Neural cell (in vitro differentiated cells): ENCODE data around the gene CELA2A. TPM values are rescaled to one million over a fixed set of nuclear protein-coding genes. Genes with fewer than 3 reads are reported as not detected.
"Not testable (repeated sequence)": the region's sequence is repeated elsewhere in the genome, so short reads cannot be mapped to it uniquely, and the experiment has no call there.

Experiments
- H2AFZ ChIP-seq: fragments of 200-600, 300-800 bp; sonication (generic), shearing (Covaris generic); 2 replicates; pipeline ENCODE4 v1.6.0; 2014; ENCODE audit warnings: low read depth, mild to moderate bottlenecking, antibody characterized with exemption, low read length, moderate library complexity
- H3F3A ChIP-seq: fragments of 200-600 bp; shearing (Covaris generic); 2 replicates; pipeline ENCODE4 v1.6.1; 2016; ENCODE audit warnings: mild to moderate bottlenecking, moderate library complexity, mixed read lengths, antibody characterized with exemption, low read length; ENCODE audit not compliant: insufficient read depth, poor library complexity, severe bottlenecking
- H3K27ac ChIP-seq: fragments of 200-600, 300-800 bp; sonication (generic), shearing (Covaris generic); 2 replicates; pipeline ENCODE4 v1.5.1; 2014; ENCODE audit warnings: mild to moderate bottlenecking, low read length, moderate library complexity
- H3K27me3 ChIP-seq: fragments of 300-800, 200-600 bp; sonication (generic), shearing (Covaris generic); 2 replicates; pipeline ENCODE4 v1.6.0; 2014; ENCODE audit warnings: mild to moderate bottlenecking, low read depth, low read length, moderate library complexity; ENCODE audit not compliant: insufficient read depth
- H3K36me3 ChIP-seq: fragments of 300-800, 200-600 bp; sonication (generic), shearing (Covaris generic); 2 replicates; pipeline ENCODE4 v1.5.1; 2014; ENCODE audit warnings: mild to moderate bottlenecking, antibody characterized with exemption, low read length, moderate library complexity; ENCODE audit not compliant: insufficient read depth
- H3K4me2 ChIP-seq: fragments of 300-800, 200-600 bp; sonication (generic), shearing (Covaris generic); 2 replicates; pipeline ENCODE4 v1.6.0; 2014; ENCODE audit warnings: mild to moderate bottlenecking, low read length
- H3K4me3 ChIP-seq: fragments of 300-800, 200-600 bp; sonication (generic), shearing (Covaris generic); 2 replicates; pipeline ENCODE4 v1.5.1; 2014; ENCODE audit warnings: mild to moderate bottlenecking, low read length, moderate library complexity
- H3K79me2 ChIP-seq: fragments of 200-600 bp; shearing (Covaris generic); replicated peaks from 2 replicates; pipeline ENCODE4 v1.6.0; 2014; ENCODE audit warnings: mild to moderate bottlenecking, low read length, moderate library complexity; ENCODE audit not compliant: insufficient read depth
- H3K9ac ChIP-seq: fragments of 300-800, 200-600 bp; sonication (generic), shearing (Covaris generic); 2 replicates; pipeline ENCODE4 v1.6.1; 2016; ENCODE audit warnings: mild to moderate bottlenecking, low read length, mixed read lengths
- H3K9me2 ChIP-seq: fragments of 200-600 bp; shearing (Covaris generic); 2 replicates; pipeline ENCODE4 v1.6.1; 2016; ENCODE audit warnings: mild to moderate bottlenecking, low read length, mixed read lengths; ENCODE audit not compliant: insufficient read depth
- H3K9me3 ChIP-seq: fragments of 200-600, 300-800 bp; sonication (generic), shearing (Covaris generic); 2 replicates; pipeline ENCODE4 v1.6.1; 2016; ENCODE audit warnings: mild to moderate bottlenecking, mixed run types, low read length, moderate library complexity, mixed read lengths
- H4K20me1 ChIP-seq: fragments of 200-600 bp; shearing (Covaris generic); 2 replicates; pipeline ENCODE4 v1.6.1; 2016; ENCODE audit warnings: mild to moderate bottlenecking, mixed run types; ENCODE audit not compliant: insufficient read depth
- CTCF ChIP-seq: fragments of 450-650 bp; IDR thresholded peaks from 2 replicates; pipeline ENCODE4 v1.5.1; 2014; ENCODE audit warnings: antibody characterized with exemption, mild to moderate bottlenecking, moderate library complexity; ENCODE audit not compliant: poor library complexity, severe bottlenecking
- EP300 ChIP-seq: fragments of 450-650 bp; conservative IDR thresholded peaks from 2 replicates; pipeline ENCODE4 v1.6.1; 2014; ENCODE audit warnings: antibody characterized with exemption, mild to moderate bottlenecking, moderate library complexity; ENCODE audit not compliant: poor library complexity, severe bottlenecking
- EZH2 ChIP-seq: fragments of 200-600, 300-800 bp; shearing (Covaris generic), sonication (generic); IDR thresholded peaks from 2 replicates; pipeline ENCODE4 v1.6.1; 2014; ENCODE audit warnings: antibody characterized with exemption, low read length, borderline replicate concordance, mild to moderate bottlenecking; ENCODE audit not compliant: insufficient read depth, poor library complexity, severe bottlenecking
- MXI1 ChIP-seq: fragments of 450-650 bp; conservative IDR thresholded peaks from 2 replicates; pipeline ENCODE4 v1.6.1; 2014; ENCODE audit warnings: antibody characterized with exemption, mild to moderate bottlenecking; ENCODE audit not compliant: poor library complexity, severe bottlenecking
- POLR2AphosphoS5 ChIP-seq: IDR thresholded peaks from 2 replicates; pipeline ENCODE4 v1.6.1; 2012
- RAD21 ChIP-seq: fragments of 450-650 bp; conservative IDR thresholded peaks from 2 replicates; pipeline ENCODE4 v1.6.1; 2014; ENCODE audit warnings: antibody characterized with exemption, mild to moderate bottlenecking, moderate library complexity
- REST ChIP-seq: IDR thresholded peaks from 2 replicates; pipeline ENCODE4 v1.6.1; 2012; ENCODE audit warnings: borderline replicate concordance
- SMC3 ChIP-seq: fragments of 450-650 bp; conservative IDR thresholded peaks from 2 replicates; pipeline ENCODE4 v1.6.1; 2014; ENCODE audit warnings: antibody characterized with exemption, mild to moderate bottlenecking, moderate library complexity; ENCODE audit not compliant: poor library complexity
- TAF1 ChIP-seq: IDR thresholded peaks from 2 replicates; pipeline ENCODE4 v1.6.1; 2012; ENCODE audit warnings: low read depth
- polyA plus RNA-seq: library from polyadenylated mRNA; depleted of rRNA; stranded (reverse); fragments of >200 nt; gene quantifications from 2 replicates; pipeline ENCODE4 v1.2.3, GENCODE V29; 2014

Gene CELA2A
- polyA plus RNA-seq, 1 donor from 2014 or later: not detected

- no peak overlapping the region for H3K9ac ChIP-seq
- no peaks in the 10 kb centered on the region for H4K20me1 ChIP-seq
- no peak overlapping the region for H3K4me3 ChIP-seq
- H3K36me3 ChIP-seq: no peaks in the 10 kb centered on the region
- H3K4me2 ChIP-seq: no peak overlapping the region
- H2AFZ ChIP-seq: no peak overlapping the region
- no peaks in the 10 kb centered on the region for H3K27me3 ChIP-seq
- no peaks in the 10 kb centered on the region for H3K9me2 ChIP-seq
- no peak overlapping the region for H3K27ac ChIP-seq
- no peaks in the 10 kb centered on the region for H3F3A ChIP-seq
- H3K9me3 ChIP-seq: no peaks in the 10 kb centered on the region
- no peaks in the 10 kb centered on the region for H3K79me2 ChIP-seq
- TF ChIP-seq POLR2AphosphoS5 (no peak), MXI1 (no peak), RAD21 (no peak), SMC3 (no peak), CTCF (no peak)
Observed at GRCh38 chr1:15433471-15433870, 23.1 kb upstream of the CELA2A start.

- not testable (repeated sequence) for H3F3A ChIP-seq, H3K36me3 ChIP-seq, H3K9ac ChIP-seq, H3K9me2 ChIP-seq, H3K4me3 ChIP-seq, H3K27ac ChIP-seq, H2AFZ ChIP-seq, H4K20me1 ChIP-seq, H3K27me3 ChIP-seq, H3K4me2 ChIP-seq, H3K79me2 ChIP-seq, H3K9me3 ChIP-seq
Observed at GRCh38 chr1:15434739-15435138, 21.8 kb upstream of the CELA2A start.

- H3K9ac ChIP-seq: no peak overlapping the region
- TF ChIP-seq EZH2 (no peak), MXI1 (no peak), CTCF (no peak), REST (no peak), SMC3 (no peak), EP300 (no peak), TAF1 (no peak), POLR2AphosphoS5 (no peak)
- H3F3A ChIP-seq: no peaks in the 10 kb centered on the region
- no peak overlapping the region for H2AFZ ChIP-seq
- no peak overlapping the region for H3K4me3 ChIP-seq
- H3K27me3 ChIP-seq: no peaks in the 10 kb centered on the region
- H4K20me1 ChIP-seq: no peaks in the 10 kb centered on the region
- no peak overlapping the region for H3K27ac ChIP-seq
- H3K9me3 ChIP-seq: no peaks in the 10 kb centered on the region
- no peak overlapping the region for H3K4me2 ChIP-seq
- H3K9me2 ChIP-seq: no peaks in the 10 kb centered on the region
- no peaks in the 10 kb centered on the region for H3K79me2 ChIP-seq
- H3K36me3 ChIP-seq: no peaks in the 10 kb centered on the region
Observed at GRCh38 chr1:15435239-15436077, 21.1 kb upstream of the CELA2A start.
